ENCODE results near the gene UNC5A. TPM values are rescaled to one million over a fixed set of nuclear protein-coding genes. Genes with fewer than 3 reads are reported as not detected.

The UNC5A gene
- total RNA-seq, 2 experiments from 2014 or later = not detected

- H3K4me3 Mint-ChIP-seq = no peak overlapping the region
- no peak for DNase-seq
- no peaks in the 10 kb centered on the region for H3K36me3 Mint-ChIP-seq (ENCODE audit: low read depth)
- peaks cover 4% of the 10 kb centered on the region for H3K4me1 Mint-ChIP-seq
- no peaks in the 10 kb centered on the region for H3K9me3 Mint-ChIP-seq
- ChIA-PET POLR2A (no interaction called here), CTCF (no interaction called here)
- no peak overlapping the region for H3K27ac Mint-ChIP-seq
- peaks cover 7% of the 10 kb centered on the region for H3K27me3 Mint-ChIP-seq
These were observed 34.1 kb upstream of the UNC5A start for GRCh38 chr5:176776141-176776865.

GRCh38 chr5:176776916-176777315 lies 33.4 kb upstream of the UNC5A start:
- Mint-ChIP-seq H3K4me3 (no peak overlapping the region), H3K27me3 (peaks cover 7% of the 10 kb centered on the region), H3K27ac (no peak overlapping the region), H3K36me3 (ENCODE audit: low read depth) (no peaks in the 10 kb centered on the region), H3K9me3 (no peaks in the 10 kb centered on the region), H3K4me1 (peaks cover 6% of the 10 kb centered on the region)
- CTCF ChIA-PET = no interaction called here
- no peak for DNase-seq
- POLR2A ChIA-PET = no interaction called here

GRCh38 chr5:176778921-176779465 lies 31.4 kb upstream of the UNC5A start:
- Mint-ChIP-seq H3K27me3 (peaks cover 7% of the 10 kb centered on the region), H3K9me3 (no peaks in the 10 kb centered on the region), H3K27ac (no peak overlapping the region), H3K4me1 (peaks cover 8% of the 10 kb centered on the region), H3K36me3 (ENCODE audit: low read depth) (no peaks in the 10 kb centered on the region), H3K4me3 (no peak overlapping the region)
- ChIA-PET POLR2A (no interaction called here), CTCF (no interaction called here)
- no peak for DNase-seq

- Mint-ChIP-seq H3K4me1 (peaks cover 8% of the 10 kb centered on the region), H3K27ac (no peak overlapping the region), H3K9me3 (no peaks in the 10 kb centered on the region), H3K4me3 (no peak overlapping the region), H3K27me3 (peaks cover 7% of the 10 kb centered on the region), H3K36me3 (ENCODE audit: low read depth) (no peaks in the 10 kb centered on the region)
- ChIA-PET CTCF (no interaction called here), POLR2A (no interaction called here)
- no peak for DNase-seq
These were observed 30.8 kb upstream of the UNC5A start for GRCh38 chr5:176779537-176779936.

GRCh38 chr5:176780176-176781053 lies 29.9 kb upstream of the UNC5A start:
- POLR2A ChIA-PET = no interaction called here
- H3K27me3 Mint-ChIP-seq = no peaks in the 10 kb centered on the region
- no peaks in the 10 kb centered on the region for H3K36me3 Mint-ChIP-seq (ENCODE audit: low read depth)
- no peaks in the 10 kb centered on the region for H3K9me3 Mint-ChIP-seq
- DNase-seq = no peak
- no peak overlapping the region for H3K27ac Mint-ChIP-seq
- CTCF ChIA-PET = interaction anchor here (1.0 to 1.6 kb wide), 2 partner anchors 12 to 43 kb away, joined by 3 read pairs; no protein-coding TSS in a partner anchor
- H3K4me1 Mint-ChIP-seq = peaks cover 4% of the 10 kb centered on the region
- H3K4me3 Mint-ChIP-seq = no peak overlapping the region

GRCh38 chr5:176781054-176781375 lies 29.3 kb upstream of the UNC5A start:
- Mint-ChIP-seq H3K27ac (no peak overlapping the region), H3K9me3 (no peaks in the 10 kb centered on the region), H3K4me3 (no peak overlapping the region), H3K36me3 (ENCODE audit: low read depth) (no peaks in the 10 kb centered on the region), H3K4me1 (peaks cover 4% of the 10 kb centered on the region), H3K27me3 (no peaks in the 10 kb centered on the region)
- CTCF ChIA-PET = interaction anchor here (1.0 to 1.6 kb wide), 2 partner anchors 11 to 44 kb away, joined by 3 read pairs; no protein-coding TSS in a partner anchor
- no peak for DNase-seq
- POLR2A ChIA-PET = no interaction called here

- no peak overlapping the region for H3K27ac Mint-ChIP-seq
- ChIA-PET POLR2A (no interaction called here), CTCF (interaction anchor here (1.0 to 1.6 kb wide), 2 partner anchors 10 to 45 kb away, joined by 3 read pairs; no protein-coding TSS in a partner anchor)
- H3K36me3 Mint-ChIP-seq (ENCODE audit: low read depth) = no peaks in the 10 kb centered on the region
- no peaks in the 10 kb centered on the region for H3K27me3 Mint-ChIP-seq
- DNase-seq = no peak
- H3K4me3 Mint-ChIP-seq = no peak overlapping the region
- no peaks in the 10 kb centered on the region for H3K9me3 Mint-ChIP-seq
- H3K4me1 Mint-ChIP-seq = peaks cover 4% of the 10 kb centered on the region
These were observed 28.5 kb upstream of the UNC5A start for GRCh38 chr5:176781638-176782570.

- H3K27ac Mint-ChIP-seq = no peak overlapping the region
- ChIA-PET CTCF (interaction anchor here (0.9 to 1.1 kb wide), 2 partner anchors 9 to 30 kb away, joined by 3 to 5 read pairs; no protein-coding TSS in a partner anchor), POLR2A (no interaction called here)
These were observed 25.9 kb upstream of the UNC5A start for GRCh38 chr5:176784218-176785165.

GRCh38 chr5:176785184-176786145 lies 24.9 kb upstream of the UNC5A start:
- Mint-ChIP-seq H3K27ac (no peak overlapping the region), H3K4me3 (no peak overlapping the region), H3K9me3 (no peaks in the 10 kb centered on the region), H3K36me3 (ENCODE audit: low read depth) (no peaks in the 10 kb centered on the region), H3K27me3 (peaks cover 15% of the 10 kb centered on the region), H3K4me1 (peaks cover 4% of the 10 kb centered on the region)
- ChIA-PET CTCF (interaction anchor here (0.9 to 1.2 kb wide), 3 partner anchors 8 to 29 kb away, joined by 3 to 5 read pairs (median 4); no protein-coding TSS in a partner anchor), POLR2A (no interaction called here)
- DNase-seq = no peak

More at GRCh38 chr5:176784218-176785165, 25.9 kb upstream of the UNC5A start:
- no peak for DNase-seq
- Mint-ChIP-seq H3K9me3 (no peaks in the 10 kb centered on the region), H3K4me3 (no peak overlapping the region), H3K4me1 (peaks cover 4% of the 10 kb centered on the region), H3K27me3 (peaks cover 12% of the 10 kb centered on the region), H3K36me3 (ENCODE audit: low read depth) (no peaks in the 10 kb centered on the region)

GRCh38 chr5:176787676-176788075 lies 22.7 kb upstream of the UNC5A start:
- ChIA-PET CTCF (interaction anchor here (0.6 to 1.4 kb wide), 3 partner anchors 105 to 198 kb away, joined by 3 read pairs; no protein-coding TSS in a partner anchor), POLR2A (no interaction called here)
- peaks cover 15% of the 10 kb centered on the region for H3K27me3 Mint-ChIP-seq
- H3K9me3 Mint-ChIP-seq = no peaks in the 10 kb centered on the region
- H3K4me1 Mint-ChIP-seq = no peaks in the 10 kb centered on the region
- no peak overlapping the region for H3K4me3 Mint-ChIP-seq
- no peaks in the 10 kb centered on the region for H3K36me3 Mint-ChIP-seq (ENCODE audit: low read depth)
- DNase-seq = no peak
- H3K27ac Mint-ChIP-seq = no peak overlapping the region

- DNase-seq = no peak
- Mint-ChIP-seq H3K36me3 (ENCODE audit: low read depth) (no peaks in the 10 kb centered on the region), H3K4me3 (no peak overlapping the region), H3K9me3 (no peaks in the 10 kb centered on the region), H3K27me3 (peaks cover 15% of the 10 kb centered on the region), H3K27ac (no peak overlapping the region), H3K4me1 (no peaks in the 10 kb centered on the region)
- ChIA-PET CTCF (interaction anchor here (0.6 to 1.4 kb wide), 3 partner anchors 105 to 198 kb away, joined by 3 read pairs; no protein-coding TSS in a partner anchor), POLR2A (no interaction called here)
These were observed 22.3 kb upstream of the UNC5A start for GRCh38 chr5:176788091-176788490.
